IMR-90 (cell line): ENCODE measurements around the gene GRIK1. TPM values are rescaled to one million over a fixed set of nuclear protein-coding genes. Genes with fewer than 3 reads are reported as not detected.

Source experiments
- ATAC-seq: fragments of 200-7000 bp; cut with Tn5 transposase; 2 replicates; pipeline ENCODE4 v1.9.1; 2020; ENCODE audit warnings: low read depth, mild to moderate bottlenecking, moderate library complexity
- BruUV-seq: library from RNA; stranded (reverse); fragments of 400-500 nt; replicated peaks from 2 replicates; lab custom pipeline; 2021; lab: Mats Ljungman, UMichigan
- CTCF ChIA-PET: fragments of 300-600 bp; formaldehyde crosslinking; extraction: SDS; loops from one replicate; lab custom pipeline; 2021; ENCODE audit warnings: antibody characterized with exemption; lab: Yijun Ruan, JAX
- POLR2A ChIA-PET: fragments of 300-600 bp; sonication (Branson Sonifier 250); formaldehyde crosslinking; loops from one replicate; lab custom pipeline; 2022; ENCODE audit warnings: antibody characterized with exemption; ENCODE audit not compliant: unreplicated experiment; lab: Charles Lee
- DNase-seq: peaks from one replicate; pipeline ENCODE4 v3.0.0; 2013
- H2AFZ ChIP-seq: replicated peaks from 2 replicates; pipeline ENCODE3; 2013; ENCODE audit warnings: low read length, mild to moderate bottlenecking; ENCODE audit not compliant: poor library complexity
- H2AK5ac ChIP-seq: 2 replicates; pipeline ENCODE4 v1.6.1; 2013; ENCODE audit warnings: low read depth, low read length, inconsistent platforms
- H2AK9ac ChIP-seq: replicated peaks from 2 replicates; pipeline ENCODE3; 2013; ENCODE audit warnings: mild to moderate bottlenecking, low read depth, low read length, moderate library complexity; ENCODE audit not compliant: poor library complexity
- H2BK120ac ChIP-seq: 2 replicates; pipeline ENCODE4 v1.6.1; 2013; ENCODE audit warnings: low read depth, low read length, inconsistent platforms
- H2BK15ac ChIP-seq: 3 replicates; pipeline ENCODE4 v1.6.1; 2013; ENCODE audit warnings: low read depth, low read length, inconsistent platforms
- H2BK20ac ChIP-seq: 2 replicates; pipeline ENCODE4 v1.6.1; 2013; ENCODE audit warnings: low read depth, mild to moderate bottlenecking, inconsistent platforms, low read length, moderate library complexity
- H2BK5ac ChIP-seq: 2 replicates; pipeline ENCODE4 v1.6.1; 2013; ENCODE audit warnings: mild to moderate bottlenecking, low read depth, low read length, inconsistent platforms; ENCODE audit not compliant: poor library complexity, severe bottlenecking
- H3K14ac ChIP-seq: replicated peaks from 2 replicates; pipeline ENCODE4 v1.6.1; 2013; ENCODE audit warnings: low read depth, low read length, inconsistent platforms
- H3K18ac ChIP-seq: 2 replicates; pipeline ENCODE4 v1.6.1; 2013; ENCODE audit warnings: low read depth, low read length, control low read depth
- H3K23ac ChIP-seq: 2 replicates; pipeline ENCODE4 v1.6.1; 2013; ENCODE audit warnings: low read depth, low read length, inconsistent platforms
- H3K27ac ChIP-seq: 2 replicates; pipeline ENCODE4 v1.5.1; 2013; ENCODE audit warnings: mild to moderate bottlenecking, control low read depth, low read length; ENCODE audit not compliant: insufficient read depth
- H3K27me3 ChIP-seq: 2 replicates; pipeline ENCODE4 v1.6.1; 2013; ENCODE audit warnings: low read length; ENCODE audit not compliant: control insufficient read depth, insufficient read depth
- H3K36me3 ChIP-seq: 2 replicates; pipeline ENCODE4 v1.6.1; 2013; ENCODE audit warnings: low read length, mixed read lengths; ENCODE audit not compliant: control insufficient read depth, insufficient read depth
- H3K4ac ChIP-seq: 2 replicates; pipeline ENCODE4 v1.6.1; 2013; ENCODE audit warnings: low read depth, low read length, inconsistent platforms
- H3K4me1 ChIP-seq: 2 replicates; pipeline ENCODE4 v1.6.1; 2013; ENCODE audit warnings: low read length, mixed read lengths; ENCODE audit not compliant: control insufficient read depth, insufficient read depth
- H3K4me2 ChIP-seq: 2 replicates; pipeline ENCODE4 v1.6.1; 2013; ENCODE audit warnings: low read depth, mild to moderate bottlenecking, control low read depth, low read length, moderate library complexity
- H3K4me3 ChIP-seq: 2 replicates; pipeline ENCODE4 v1.5.1; 2013; ENCODE audit warnings: low read depth, mild to moderate bottlenecking, control low read depth, low read length, moderate library complexity; ENCODE audit not compliant: insufficient read depth
- H3K56ac ChIP-seq: 2 replicates; pipeline ENCODE4 v1.6.1; 2013; ENCODE audit warnings: low read length, inconsistent platforms; ENCODE audit not compliant: insufficient read depth; ENCODE audit errors: extremely low read depth
- H3K79me1 ChIP-seq, 2 experiments: 2 replicates each; pipeline ENCODE4 v1.6.1; 2013; ENCODE audit warnings: low read length in 2 of 2, inconsistent platforms in 1 of 2, low read depth in 1 of 2
- H3K9ac ChIP-seq: 2 replicates; pipeline ENCODE4 v1.6.1; 2013; ENCODE audit warnings: low read depth, low read length, control low read depth
- H3K9me1 ChIP-seq: 2 replicates; pipeline ENCODE4 v1.6.1; 2013; ENCODE audit warnings: low read length, inconsistent platforms; ENCODE audit not compliant: insufficient read depth
- H3K9me3 ChIP-seq: 2 replicates; pipeline ENCODE4 v1.6.1; 2013; ENCODE audit warnings: low read length; ENCODE audit not compliant: control insufficient read depth, insufficient read depth
- H4K20me1 ChIP-seq: 2 replicates; pipeline ENCODE4 v1.6.1; 2013; ENCODE audit warnings: low read length, inconsistent platforms; ENCODE audit not compliant: insufficient read depth
- H4K5ac ChIP-seq: 2 replicates; pipeline ENCODE4 v1.6.1; 2013; ENCODE audit warnings: mild to moderate bottlenecking, low read depth, low read length, control low read depth
- H4K8ac ChIP-seq, 2 experiments: 2 replicates each; pipeline ENCODE4 v1.6.1; 2013; ENCODE audit warnings: low read depth in 2 of 2, low read length in 2 of 2, control low read depth in 1 of 2, inconsistent platforms in 1 of 2
- H4K91ac ChIP-seq: 2 replicates; pipeline ENCODE4 v1.6.1; 2013; ENCODE audit warnings: low read depth, low read length, inconsistent platforms; ENCODE audit not compliant: insufficient read depth
- WGBS, 2 experiments: methylation state at CpG; one replicate each; pipeline versions ENCODE4 v1.1.5 to v1.1.7; 2013; ENCODE audit warnings: missing lambda C conversion rate in 2 of 2; ENCODE audit not compliant: insufficient read length in 1 of 2; ENCODE audit errors: extremely low coverage in 2 of 2; 5-methylcytosine and 5-hydroxymethylcytosine counted together
- dilution Hi-C: fragments of 300-500 bp; cut with HindIII; formaldehyde crosslinking; loops from one replicate; pipeline ENCODE4 v1.14.3; 2018; ENCODE audit warnings: low sequenced_read_pairs; ENCODE audit not compliant: unreplicated experiment
- in situ Hi-C: fragments of 300-500 bp; cut with MboI; formaldehyde crosslinking; loops from 3 replicates; pipeline ENCODE4 v1.14.3; 2019; ENCODE audit warnings: low sequenced_read_pairs, inconsistent platforms, mixed read lengths
- intact Hi-C: fragments of 100-400 bp; cut with micrococcal nuclease; formaldehyde crosslinking; loops from 2 replicates; pipeline ENCODE4 v1.10.0; 2022
- polyA plus RNA-seq, 3 experiments: library from polyadenylated mRNA; depleted of rRNA; stranded (reverse); fragments of >200 nt; gene quantifications; 2 replicates each; pipeline ENCODE4 v1.2.3, GENCODE V29; 2012; ENCODE audit warnings: low replicate concordance in 1 of 3
- total RNA-seq: library from RNA; depleted of rRNA; stranded (reverse); fragments of >200 nt; gene quantifications from 2 replicates; pipeline ENCODE4 v1.2.3, GENCODE V29; 2012
- TF ChIP-seq, protein P1 (sequence below): fragments of 150-350 bp; IDR thresholded peaks from 2 replicates; pipeline ENCODE4 v1.6.1; 2016; ENCODE audit warnings: low read depth, mild to moderate bottlenecking, low read length, moderate library complexity, borderline replicate concordance

GRIK1 gene
- total and polyA plus RNA-seq, 2 of the 4 experiments (the other 2 are of a cell fraction): not detected

DNA sequence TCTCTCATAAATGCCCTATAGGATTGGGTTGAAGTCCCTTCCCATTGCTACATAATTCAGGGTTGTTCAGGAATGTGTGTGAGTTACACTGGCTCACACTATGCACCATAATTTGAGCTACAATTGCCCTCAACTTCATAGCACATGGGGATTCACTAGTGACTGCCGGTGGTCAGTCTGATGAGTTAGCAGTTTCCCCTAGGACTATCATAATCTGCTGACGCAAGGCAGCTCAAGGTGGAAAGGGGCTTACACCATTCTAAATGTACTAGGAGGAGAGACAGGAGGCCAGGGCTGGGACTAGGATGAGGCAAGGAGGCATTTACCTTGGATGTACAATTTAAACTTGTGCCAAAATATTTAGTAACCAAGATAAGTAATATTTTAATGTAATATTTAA, 224.7 kb downstream of the GRIK1 start:
- no peak overlapping the region for H3K4ac ChIP-seq
- H4K20me1 ChIP-seq: no peaks in the 10 kb centered on the region
- H3K23ac ChIP-seq: no peak overlapping the region
- H3K27me3 ChIP-seq: no peaks in the 10 kb centered on the region
- H2BK15ac ChIP-seq: no peak overlapping the region
- CTCF ChIA-PET: no interaction called here
- H2BK5ac ChIP-seq: no peak overlapping the region
- H2BK20ac ChIP-seq: no peak overlapping the region
- H2AFZ ChIP-seq: no peak overlapping the region
- H3K4me3 ChIP-seq: no peak overlapping the region
- intact Hi-C loops (loop anchor here (10.0 kb wide), 1 partner anchor 400 kb away; no protein-coding TSS in a partner anchor), in situ Hi-C loops (no loop called here), dilution Hi-C loops (no loop called here)
- no peaks in the 10 kb centered on the region for H3K79me1 ChIP-seq
- H3K9me3 ChIP-seq: no peaks in the 10 kb centered on the region
- no peaks in the 10 kb centered on the region for H3K9me1 ChIP-seq
- ATAC-seq (no peak), DNase-seq (no peak)
- no peak overlapping the region for H3K4me2 ChIP-seq
- POLR2A ChIA-PET: no interaction called here
- no peak overlapping the region for H4K5ac ChIP-seq
- no peak overlapping the region for H3K56ac ChIP-seq
- H3K18ac ChIP-seq: no peak overlapping the region
- H3K14ac ChIP-seq: no peak overlapping the region
- no CpG with 5 or more reads among the region's 2 CpGs for WGBS, 2 experiments
- no peak overlapping the region for H4K8ac ChIP-seq
- BruUV-seq: no TSS peak
- H3K27ac ChIP-seq: no peak overlapping the region
- no peak overlapping the region for H4K91ac ChIP-seq
- no peak overlapping the region for H2AK9ac ChIP-seq
- H3K9ac ChIP-seq: no peak overlapping the region
- no peak overlapping the region for H2AK5ac ChIP-seq
- no peak overlapping the region for H2BK120ac ChIP-seq
- no peaks in the 10 kb centered on the region for H3K4me1 ChIP-seq
- TF ChIP-seq, protein P1, sequence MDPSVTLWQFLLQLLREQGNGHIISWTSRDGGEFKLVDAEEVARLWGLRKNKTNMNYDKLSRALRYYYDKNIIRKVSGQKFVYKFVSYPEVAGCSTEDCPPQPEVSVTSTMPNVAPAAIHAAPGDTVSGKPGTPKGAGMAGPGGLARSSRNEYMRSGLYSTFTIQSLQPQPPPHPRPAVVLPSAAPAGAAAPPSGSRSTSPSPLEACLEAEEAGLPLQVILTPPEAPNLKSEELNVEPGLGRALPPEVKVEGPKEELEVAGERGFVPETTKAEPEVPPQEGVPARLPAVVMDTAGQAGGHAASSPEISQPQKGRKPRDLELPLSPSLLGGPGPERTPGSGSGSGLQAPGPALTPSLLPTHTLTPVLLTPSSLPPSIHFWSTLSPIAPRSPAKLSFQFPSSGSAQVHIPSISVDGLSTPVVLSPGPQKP: no peak
- no peaks in the 10 kb centered on the region for H3K36me3 ChIP-seq
